Measurements from ENCODE around the gene CD79A. TPM values are rescaled to one million over a fixed set of nuclear protein-coding genes. Genes with fewer than 3 reads are reported as not detected.

CD79A gene
- total and polyA plus RNA-seq, 2 donors (not counting 3 experiments of a cell fraction or from before 2014, with no cell fraction given) = 0.32 TPM; not detected in 1

- Histone ChIP-seq H3K4me2 (ENCODE audit: insufficient read depth, low read length) (peak overlapping the region; percentile 88), H3K27ac (ENCODE audit: insufficient read depth, low read depth, low read length) (peak overlapping the region; percentile 93), H3K36me3 (ENCODE audit: control insufficient read depth in 2 of 2, extremely low read depth in 1 of 2, insufficient read depth in 2 of 2, low read length in 2 of 2) (peaks cover 26 to 40% of the 10 kb centered on the region in 2 experiments), H2AFZ (ENCODE audit: low read depth, low read length) (no peak overlapping the region), H3K4me1 (ENCODE audit: control insufficient read depth, extremely low read depth, insufficient read depth, low read length) (peaks cover 41% of the 10 kb centered on the region), H3K9ac (replicated peaks; ENCODE audit: extremely low read depth, insufficient read depth, low read length) (peak overlapping the region; percentile 98), H4K20me1 (replicated peaks; ENCODE audit: control insufficient read depth, extremely low read depth, insufficient read depth, low read length) (no peaks in the 10 kb centered on the region), H3K4me3 (replicated peaks in 1 of 3; ENCODE audit: insufficient read depth in 1 of 3, low read depth in 1 of 3, low read length in 3 of 3) (peak overlapping the region; percentile 78 to 86 (median 85)), H3K9me3 (replicated peaks; ENCODE audit: control insufficient read depth, insufficient read depth, low read length) (no peaks in the 10 kb centered on the region), H3K9me1 (replicated peaks; ENCODE audit: control insufficient read depth, extremely low read depth, insufficient read depth, low read length) (no peaks in the 10 kb centered on the region), H3K27me3 (ENCODE audit: control insufficient read depth in 2 of 2, insufficient read depth in 2 of 2, low read length in 2 of 2) (no peaks in the 10 kb centered on the region), H3K79me2 (ENCODE audit: control insufficient read depth, insufficient read depth, low read length) (peaks cover 57% of the 10 kb centered on the region)
- TF ChIP-seq CTCF (IDR thresholded peaks at IDR 0.05; ENCODE audit: extremely low read depth in 1 of 2, insufficient read depth in 1 of 2, low read depth in 1 of 2, low read length in 2 of 2) (no peak), POLR2A (IDR thresholded peaks at IDR 0.05; ENCODE audit: low read depth, low read length) (no peak), MAX (IDR thresholded peaks at IDR 0.05; ENCODE audit: insufficient read depth, insufficient read length) (no peak)
- POLR2A ChIA-PET = interaction anchor here (1.4 kb wide), 2 partner anchors 12 to 215 kb away, joined by 4 to 5 read pairs; partner anchors contain the start of gene ZNF574
- intact Hi-C loops (cut with micrococcal nuclease) = no loop called here
- TSS peak; percentile 39 for BruUV-seq (replicated peaks)
- dilution Hi-C loops (cut with MboI; ENCODE audit: extremely low pct_ligation_motif_present, low sequenced_read_pairs) = no loop called here
- DNase-seq (ENCODE audit: low read depth, low spot score) (no peak), FAIRE-seq (no peak)
- CTCF ChIA-PET = interaction anchor here (4.0 kb wide), 1 partner anchor 12 kb away, joined by 18 read pairs; no protein-coding TSS in a partner anchor
Observed at GRCh38 chr19:41861116-41861768, 15.8 kb upstream of the CD79A start.

GRCh38 chr19:41861846-41862245, 15.2 kb upstream of the CD79A start:
- no peak for FAIRE-seq
- DNase-seq (ENCODE audit: low read depth, low spot score) = no peak
- Histone ChIP-seq H2AFZ (ENCODE audit: low read depth, low read length) (no peak overlapping the region), H3K9me1 (replicated peaks; ENCODE audit: control insufficient read depth, extremely low read depth, insufficient read depth, low read length) (no peaks in the 10 kb centered on the region), H3K4me3 (replicated peaks in 1 of 3; ENCODE audit: insufficient read depth in 1 of 3, low read depth in 1 of 3, low read length in 3 of 3) (peak overlapping the region in 1 of 3 experiments; percentile 85), H3K9ac (replicated peaks; ENCODE audit: extremely low read depth, insufficient read depth, low read length) (peak overlapping the region; percentile 98), H3K27ac (ENCODE audit: insufficient read depth, low read depth, low read length) (no peak overlapping the region), H3K9me3 (replicated peaks; ENCODE audit: control insufficient read depth, insufficient read depth, low read length) (no peaks in the 10 kb centered on the region), H3K36me3 (ENCODE audit: control insufficient read depth in 2 of 2, extremely low read depth in 1 of 2, insufficient read depth in 2 of 2, low read length in 2 of 2) (peaks cover 27 to 43% of the 10 kb centered on the region in 2 experiments), H3K4me1 (ENCODE audit: control insufficient read depth, extremely low read depth, insufficient read depth, low read length) (peaks cover 41% of the 10 kb centered on the region), H4K20me1 (replicated peaks; ENCODE audit: control insufficient read depth, extremely low read depth, insufficient read depth, low read length) (no peaks in the 10 kb centered on the region), H3K4me2 (ENCODE audit: insufficient read depth, low read length) (peak overlapping the region; percentile 88), H3K79me2 (ENCODE audit: control insufficient read depth, insufficient read depth, low read length) (peaks cover 62% of the 10 kb centered on the region), H3K27me3 (ENCODE audit: control insufficient read depth in 2 of 2, insufficient read depth in 2 of 2, low read length in 2 of 2) (no peaks in the 10 kb centered on the region)
- intact Hi-C loops (cut with micrococcal nuclease) = no loop called here
- BruUV-seq (replicated peaks) = no TSS peak
- ChIA-PET POLR2A (interaction anchor here (1.4 kb wide), 1 partner anchor 11 kb away, joined by 4 read pairs; no protein-coding TSS in a partner anchor), CTCF (interaction anchor here (4.0 kb wide), 1 partner anchor 11 kb away, joined by 18 read pairs; no protein-coding TSS in a partner anchor)
- TF ChIP-seq CTCF (IDR thresholded peaks at IDR 0.05; ENCODE audit: extremely low read depth in 1 of 2, insufficient read depth in 1 of 2, low read depth in 1 of 2, low read length in 2 of 2) = no peak
- no peak for TF ChIP-seq POLR2AphosphoS5 (IDR thresholded peaks at IDR 0.05; ENCODE audit: insufficient read depth, low read depth, low read length)
- no peak for TF ChIP-seq MAX (IDR thresholded peaks at IDR 0.05; ENCODE audit: insufficient read depth, insufficient read length)
- TF ChIP-seq EZH2 (IDR thresholded peaks at IDR 0.05; ENCODE audit: borderline replicate concordance, low read depth, low read length, severe bottlenecking) = no peak
- dilution Hi-C loops (cut with MboI; ENCODE audit: extremely low pct_ligation_motif_present, low sequenced_read_pairs) = no loop called here
